DND-41 (cell line): Measurements from ENCODE around the gene ATF5.
A peak's percentile ranks its signal among the peaks of the same experiment; 100 is the strongest.
"Not testable (repeated sequence)": the region's sequence is repeated elsewhere in the genome, so short reads cannot be mapped to it uniquely, and the experiment has no call there.

Experiments used
- ATAC-seq: fragments of 200-7000 bp; cut with Tn5 transposase; 3 replicates; pipeline ENCODE4 v1.9.1; 2021; ENCODE audit warnings: low read depth; ENCODE audit not compliant: insufficient read depth
- DNase-seq: peaks from one replicate; pipeline ENCODE4 v3.0.0-alpha.2; 2020
- H2AFZ ChIP-seq: 2 replicates; pipeline ENCODE4 v1.6.0; 2012; ENCODE audit warnings: low read depth, low read length
- H3K27ac ChIP-seq: 2 replicates; pipeline ENCODE4 v1.5.1; 2012; ENCODE audit warnings: low read length, inconsistent platforms
- H3K27me3 ChIP-seq: fragments of 200-600 bp; sonication (generic); 2 replicates; pipeline ENCODE4 v1.6.0; 2012; ENCODE audit warnings: low read length, mild to moderate bottlenecking, inconsistent platforms; ENCODE audit not compliant: insufficient read depth, poor library complexity
- H3K36me3 ChIP-seq: 2 replicates; pipeline ENCODE4 v1.5.1; 2012; ENCODE audit warnings: low read length, inconsistent platforms; ENCODE audit not compliant: insufficient read depth
- H3K4me1 ChIP-seq: 2 replicates; pipeline ENCODE4 v1.5.1; 2012; ENCODE audit warnings: mild to moderate bottlenecking, low read length; ENCODE audit not compliant: insufficient read depth
- H3K4me2 ChIP-seq: 2 replicates; pipeline ENCODE4 v1.6.0; 2012; ENCODE audit warnings: mild to moderate bottlenecking, moderate library complexity, low read length, inconsistent platforms; ENCODE audit not compliant: insufficient read depth
- H3K4me3 ChIP-seq, 2 experiments: fragments of 200-600 bp in 1 of 2; shearing (Covaris generic) in 1 of 2; 2 replicates each; pipeline ENCODE4 v1.5.1; 2012 to 2016; ENCODE audit warnings: inconsistent platforms in 2 of 2, low read length in 2 of 2, mild to moderate bottlenecking in 2 of 2, low read depth in 1 of 2, moderate library complexity in 1 of 2
- H3K79me2 ChIP-seq: 2 replicates; pipeline ENCODE4 v1.6.0; 2012; ENCODE audit warnings: low read length, inconsistent platforms; ENCODE audit not compliant: insufficient read depth
- H3K9ac ChIP-seq: 2 replicates; pipeline ENCODE4 v1.6.0; 2012; ENCODE audit warnings: low read depth, mild to moderate bottlenecking, inconsistent platforms, low read length, moderate library complexity
- H3K9me3 ChIP-seq: 2 replicates; pipeline ENCODE4 v1.5.1; 2012; ENCODE audit warnings: low read length, moderate library complexity, mild to moderate bottlenecking, inconsistent platforms; ENCODE audit not compliant: insufficient read depth, severe bottlenecking
- H4K20me1 ChIP-seq: 2 replicates; pipeline ENCODE4 v1.6.0; 2012; ENCODE audit warnings: low read length; ENCODE audit not compliant: insufficient read depth
- EZH2 ChIP-seq: IDR thresholded peaks from 3 replicates; pipeline ENCODE4 v1.6.1; 2012; ENCODE audit warnings: borderline replicate concordance, low read depth, mild to moderate bottlenecking, moderate library complexity, low read length, inconsistent platforms; ENCODE audit not compliant: severe bottlenecking
- TF ChIP-seq, protein P1 (sequence below): IDR thresholded peaks from 2 replicates; pipeline ENCODE4 v1.5.1; 2012; ENCODE audit warnings: borderline replicate concordance, low read length, moderate library complexity, mild to moderate bottlenecking; ENCODE audit not compliant: poor library complexity, severe bottlenecking; ENCODE audit errors: extremely low read depth

Gene ATF5

DNA sequence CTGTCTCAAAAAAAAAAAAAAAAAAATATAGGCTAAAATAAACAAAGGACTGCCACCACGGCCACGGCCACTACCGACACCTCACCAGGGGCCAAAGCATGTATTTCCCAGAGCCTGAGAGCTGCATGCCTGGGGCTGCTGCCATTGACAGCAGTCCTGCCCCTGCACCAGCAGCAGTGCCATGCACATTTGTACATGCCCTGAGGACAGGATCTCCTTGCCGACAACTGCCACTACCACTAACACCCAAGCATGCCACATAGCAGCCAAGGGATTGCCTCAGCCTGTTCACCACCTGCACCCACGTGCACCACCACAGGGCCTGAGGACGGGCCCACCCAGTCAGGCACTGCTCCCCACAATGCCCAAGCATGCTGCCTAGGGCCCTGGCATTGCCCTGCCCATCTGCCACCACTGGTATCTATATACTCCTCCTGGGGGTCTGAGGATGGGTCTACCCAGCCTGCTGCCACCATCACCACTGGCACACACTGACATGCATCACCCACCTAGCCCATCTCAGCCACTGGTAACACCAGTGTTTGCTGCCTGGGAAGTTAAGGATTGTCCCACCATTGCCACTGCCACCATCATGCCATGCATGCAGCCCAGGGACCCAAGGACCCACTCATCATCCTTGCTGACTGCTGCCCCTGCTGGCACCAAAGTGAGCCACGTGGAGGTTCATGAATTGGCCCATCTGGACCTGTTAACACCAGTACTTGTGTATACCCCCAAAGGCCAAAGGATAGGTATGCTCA, 10.9 kb downstream of the ATF5 start:
- Histone ChIP-seq H3K4me1 (peaks cover 6% of the 10 kb centered on the region; the same call in 1 of the 2 replicates), H3K9me3 (no peaks in the 10 kb centered on the region), H3K27me3 (no peaks in the 10 kb centered on the region), H3K36me3 (no peaks in the 10 kb centered on the region), H3K79me2 (no peaks in the 10 kb centered on the region), H4K20me1 (peaks cover 5% of the 10 kb centered on the region; the same call in 1 of the 2 replicates), H2AFZ (no peak overlapping the region), H3K9ac (no peak overlapping the region), H3K27ac (no peak overlapping the region), H3K4me2 (no peak overlapping the region), H3K4me3 (no peak overlapping the region)
- peak; percentile 27; the same call in 1 of the 3 replicates for ATAC-seq
- no peak for TF ChIP-seq EZH2
- TF ChIP-seq, protein P1, sequence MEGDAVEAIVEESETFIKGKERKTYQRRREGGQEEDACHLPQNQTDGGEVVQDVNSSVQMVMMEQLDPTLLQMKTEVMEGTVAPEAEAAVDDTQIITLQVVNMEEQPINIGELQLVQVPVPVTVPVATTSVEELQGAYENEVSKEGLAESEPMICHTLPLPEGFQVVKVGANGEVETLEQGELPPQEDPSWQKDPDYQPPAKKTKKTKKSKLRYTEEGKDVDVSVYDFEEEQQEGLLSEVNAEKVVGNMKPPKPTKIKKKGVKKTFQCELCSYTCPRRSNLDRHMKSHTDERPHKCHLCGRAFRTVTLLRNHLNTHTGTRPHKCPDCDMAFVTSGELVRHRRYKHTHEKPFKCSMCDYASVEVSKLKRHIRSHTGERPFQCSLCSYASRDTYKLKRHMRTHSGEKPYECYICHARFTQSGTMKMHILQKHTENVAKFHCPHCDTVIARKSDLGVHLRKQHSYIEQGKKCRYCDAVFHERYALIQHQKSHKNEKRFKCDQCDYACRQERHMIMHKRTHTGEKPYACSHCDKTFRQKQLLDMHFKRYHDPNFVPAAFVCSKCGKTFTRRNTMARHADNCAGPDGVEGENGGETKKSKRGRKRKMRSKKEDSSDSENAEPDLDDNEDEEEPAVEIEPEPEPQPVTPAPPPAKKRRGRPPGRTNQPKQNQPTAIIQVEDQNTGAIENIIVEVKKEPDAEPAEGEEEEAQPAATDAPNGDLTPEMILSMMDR: peak; percentile 44
- no peak for DNase-seq

DNA sequence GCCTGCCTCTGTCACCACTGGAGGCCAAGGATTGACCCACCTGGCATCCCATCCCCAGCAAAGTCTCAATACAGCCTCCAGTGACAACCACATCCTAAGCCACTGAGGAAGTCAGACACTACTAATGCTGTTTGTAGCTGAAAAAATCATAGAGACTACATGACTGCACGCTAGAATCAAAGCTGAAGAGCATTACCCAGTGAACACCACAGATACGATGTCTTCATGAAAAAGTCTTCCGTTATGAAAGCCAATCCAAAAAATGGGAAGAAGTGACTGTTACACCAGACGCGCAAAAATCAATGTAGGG, 11.4 kb downstream of the ATF5 start:
- no peak overlapping the region for H3K4me3 ChIP-seq
- peaks cover 6% of the 10 kb centered on the region; the same call in 1 of the 2 replicates for H3K4me1 ChIP-seq
- TF ChIP-seq, protein P1: no peak
- no peak for TF ChIP-seq EZH2
- H4K20me1 ChIP-seq: peaks cover 5% of the 10 kb centered on the region; the same call in 1 of the 2 replicates
- ATAC-seq (no peak; the same call in 2 of the 3 replicates), DNase-seq (no peak)
- no peak overlapping the region for H3K4me2 ChIP-seq
- no peak overlapping the region for H3K9ac ChIP-seq
- no peaks in the 10 kb centered on the region for H3K9me3 ChIP-seq
- H3K27ac ChIP-seq: no peak overlapping the region
- H2AFZ ChIP-seq: no peak overlapping the region
- no peaks in the 10 kb centered on the region for H3K27me3 ChIP-seq
- H3K36me3 ChIP-seq: no peaks in the 10 kb centered on the region
- H3K79me2 ChIP-seq: no peaks in the 10 kb centered on the region

DNA sequence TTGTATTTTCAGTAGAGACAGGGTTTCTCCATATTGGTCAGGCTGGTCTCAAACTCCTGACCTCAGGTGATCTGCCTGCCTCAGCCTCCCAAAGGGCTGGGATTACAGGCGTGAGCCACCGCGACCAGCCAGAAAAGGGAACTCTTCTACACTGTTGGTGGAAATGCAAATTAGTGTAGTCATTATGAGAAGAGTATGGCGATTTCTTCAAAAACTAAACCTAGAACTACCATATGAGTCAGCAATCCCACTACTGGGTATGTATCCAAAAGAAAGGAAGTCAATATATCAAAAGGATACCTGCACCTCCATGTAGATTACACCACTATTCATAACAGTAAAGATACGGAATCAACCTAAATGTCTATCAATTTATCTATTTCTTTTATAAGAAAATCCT, 15.6 kb downstream of the ATF5 start:
- not testable (repeated sequence) for H3K4me2 ChIP-seq, H3K4me3 ChIP-seq, H2AFZ ChIP-seq, H3K9me3 ChIP-seq, H3K79me2 ChIP-seq, H4K20me1 ChIP-seq, ATAC-seq, H3K36me3 ChIP-seq, DNase-seq, H3K27ac ChIP-seq, H3K4me1 ChIP-seq, H3K27me3 ChIP-seq, H3K9ac ChIP-seq

DNA sequence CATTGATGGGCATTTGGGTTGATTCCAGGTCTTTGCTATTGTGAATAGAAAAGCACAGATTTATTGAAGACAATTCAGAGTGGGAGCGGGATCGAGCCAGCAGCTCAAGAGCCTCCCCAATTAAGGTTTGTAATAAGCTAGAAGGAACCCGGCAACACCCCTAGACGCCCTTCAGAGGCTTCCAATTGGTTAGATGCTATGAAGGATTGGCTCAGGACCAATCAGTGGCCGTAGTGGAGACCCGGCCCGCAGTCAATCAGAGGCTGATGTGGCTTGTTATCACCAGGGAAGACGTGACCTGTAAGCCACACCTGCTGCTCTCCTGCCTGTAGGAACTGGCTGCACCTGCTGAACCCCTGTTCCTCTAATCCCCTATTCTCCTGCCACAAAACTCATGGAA, 17.4 kb downstream of the ATF5 start:
- Histone ChIP-seq H3K4me1 (no peaks in the 10 kb centered on the region), H3K27me3 (no peaks in the 10 kb centered on the region), H3K9ac (no peak overlapping the region), H3K27ac (no peak overlapping the region), H3K4me3 (no peak overlapping the region), H3K79me2 (no peaks in the 10 kb centered on the region), H2AFZ (no peak overlapping the region), H4K20me1 (0 out of 2 replicates have a peak, but pooled peaks cover 6% of the 10 kb centered on the region), H3K4me2 (no peak overlapping the region), H3K36me3 (no peaks in the 10 kb centered on the region), H3K9me3 (no peaks in the 10 kb centered on the region)
- DNase-seq: no peak
- no peak for TF ChIP-seq EZH2
- TF ChIP-seq, protein P1: no peak
- no peak for ATAC-seq
